A549 (cell line): ENCODE data around the gene ZFYVE27. TPM values are rescaled to one million over a fixed set of nuclear protein-coding genes. Genes with fewer than 3 reads are reported as not detected.

Experiments
- ATAC-seq, 2 experiments: fragments of 200-7000 bp in 1 of 2; fragments of >200 bp in 1 of 2; cut with Nextera tagmentation in 1 of 2; cut with Tn5 transposase in 1 of 2; 3 replicates each; pipeline versions ENCODE4 v1.8.0 to v1.9.1; 2018 to 2020; ENCODE audit warnings: mild to moderate bottlenecking in 1 of 2, moderate library complexity in 1 of 2
- CTCF ChIA-PET: fragments of 300-600 bp; sonication (Branson Sonifier 250); formaldehyde crosslinking; extraction: SDS; loops from one replicate; lab custom pipeline; 2021; ENCODE audit warnings: antibody characterized with exemption, inconsistent platforms; lab: Yijun Ruan, JAX
- POLR2A ChIA-PET: fragments of 350-600 bp; formaldehyde crosslinking; extraction: SDS; loops from one replicate; lab custom pipeline; 2021; ENCODE audit warnings: antibody characterized with exemption, inconsistent platforms; lab: Yijun Ruan, JAX
- DNase-seq, 2 experiments: peaks; one replicate each; pipeline versions ENCODE4 v3.0.0 to v3.0.0-alpha.2; 2011 to 2016; ENCODE audit warnings: low read depth in 1 of 2, low spot score in 1 of 2
- FAIRE-seq: peaks from 2 replicates; lab custom pipeline; 2011; peaks lifted over from hg19 to GRCh38; lab: Jason Lieb, UNC
- H3K27ac ChIP-seq, 2 experiments: fragments of >200 bp; sonication (Bioruptor Twin); formaldehyde crosslinking; 3 replicates each; pipeline ENCODE4 v1.5.1; 2016 to 2017
- H3K4me1 ChIP-seq: fragments of >200 bp; sonication (Bioruptor Twin); formaldehyde crosslinking; 3 replicates; pipeline ENCODE4 v1.6.1; 2016
- H3K4me2 ChIP-seq: fragments of >200 bp; sonication (Bioruptor Twin); formaldehyde crosslinking; 3 replicates; pipeline ENCODE4 v1.6.1; 2016
- H3K4me3 ChIP-seq: fragments of >200 bp; sonication (Bioruptor Twin); formaldehyde crosslinking; 3 replicates; pipeline ENCODE4 v1.5.1; 2016
- H3K9me3 ChIP-seq: fragments of >200 bp; sonication (Bioruptor Twin); formaldehyde crosslinking; 3 replicates; pipeline ENCODE4 v1.6.1; 2016
- CEBPB ChIP-seq, 2 experiments: fragments of >200 bp in 1 of 2; sonication (Bioruptor Twin) in 1 of 2; formaldehyde crosslinking in 1 of 2; IDR thresholded peaks; 2 replicates each; pipeline ENCODE4 v1.6.1; 2012 to 2016
- ELK1 ChIP-seq: fragments of 150-350 bp; IDR thresholded peaks from 2 replicates; pipeline ENCODE4 v1.6.1; 2014; ENCODE audit warnings: low read depth, mild to moderate bottlenecking, low read length
- ESRRA ChIP-seq: fragments of 150-350 bp; IDR thresholded peaks from 2 replicates; pipeline ENCODE4 v1.6.1; 2014; ENCODE audit warnings: mild to moderate bottlenecking, low read length, borderline replicate concordance
- HEYL ChIP-seq: fragments of 250-450 bp; sonication (Bioruptor Pico); IDR thresholded peaks from 2 replicates; pipeline ENCODE4 v1.8.0; 2021; ENCODE audit warnings: mild to moderate bottlenecking, moderate library complexity
- HOXA7 ChIP-seq: fragments of 250-450 bp; sonication (Bioruptor Pico); IDR thresholded peaks from 2 replicates; pipeline ENCODE4 v1.5.0; 2020; ENCODE audit warnings: mild to moderate bottlenecking, moderate library complexity
- HOXB13 ChIP-seq: fragments of 250-450 bp; sonication (Bioruptor Pico); IDR thresholded peaks from 2 replicates; pipeline ENCODE4 v1.5.0; 2020; ENCODE audit warnings: low read depth, mild to moderate bottlenecking, moderate library complexity
- HOXB5 ChIP-seq: fragments of 250-450 bp; sonication (Bioruptor Pico); IDR thresholded peaks from 2 replicates; pipeline ENCODE4 v1.5.0; 2020; ENCODE audit warnings: mild to moderate bottlenecking, moderate library complexity
- MAX ChIP-seq: IDR thresholded peaks from 2 replicates; pipeline ENCODE4 v1.6.1; 2012
- MAZ ChIP-seq: fragments of 150-350 bp; IDR thresholded peaks from 2 replicates; pipeline ENCODE4 v1.6.1; 2014; ENCODE audit warnings: antibody characterized with exemption, low read depth, low read length, borderline replicate concordance
- NR3C1 ChIP-seq: fragments of >200 bp; sonication (Bioruptor Twin); formaldehyde crosslinking; IDR thresholded peaks from 3 replicates; pipeline ENCODE4 v1.6.1; 2017
- POLR2A ChIP-seq: IDR thresholded peaks from 2 replicates; pipeline ENCODE4 v1.6.1; 2012; ENCODE audit warnings: mild to moderate bottlenecking, low read length
- REST ChIP-seq: fragments of 200-600 bp; sonication (generic); IDR thresholded peaks from 2 replicates; pipeline ENCODE4 v1.6.1; 2016; ENCODE audit warnings: antibody characterized with exemption, mild to moderate bottlenecking, moderate library complexity
- RFX5 ChIP-seq: fragments of 450-650 bp; IDR thresholded peaks from 2 replicates; pipeline ENCODE4 v1.7.1; 2014; ENCODE audit warnings: antibody characterized with exemption, mild to moderate bottlenecking, moderate library complexity
- TFCP2L1 ChIP-seq: fragments of 250-450 bp; sonication (Bioruptor Pico); IDR thresholded peaks from 2 replicates; pipeline ENCODE4 v1.5.0; 2021; ENCODE audit warnings: mild to moderate bottlenecking
- ZC3H11A ChIP-seq: fragments of 450-650 bp; IDR thresholded peaks from 2 replicates; pipeline ENCODE4 v1.6.1; 2014; ENCODE audit warnings: antibody characterized with exemption, mild to moderate bottlenecking
- ZSCAN20 ChIP-seq: fragments of 250-450 bp; sonication (Bioruptor Pico); IDR thresholded peaks from 2 replicates; pipeline ENCODE4 v1.8.0; 2022; ENCODE audit warnings: mild to moderate bottlenecking, moderate library complexity
- WGBS: methylation state at CpG from one replicate; pipeline ENCODE4 v1.1.6; 2017; ENCODE audit errors: missing lambda C conversion rate; 5-methylcytosine and 5-hydroxymethylcytosine counted together
- polyA plus RNA-seq, 4 experiments: library from polyadenylated mRNA; depleted of rRNA in 3 of 4; stranded (reverse); fragments of >200 nt; fragmentation: RNase III in 1 of 4; extraction: RNeasy Plus Mini Kit Qiagen cat#74134 plus additional on column Dnase treatment in 1 of 4; gene quantifications; 2 replicates in 3 of 4; 3 replicates in 1 of 4; pipeline ENCODE4 v1.2.3, GENCODE V29; 2011 to 2017

ZFYVE27 gene
- polyA plus RNA-seq, 2 of the 4 experiments (the other 2 are of a cell fraction): 17.1 to 20.1 TPM

- ChIA-PET CTCF (interaction anchor here (0.9 to 17.4 kb wide), 5 partner anchors 11 to 246 kb away, joined by 3 to 649 read pairs (median 5); no protein-coding TSS in a partner anchor), POLR2A (no interaction called here)
- FAIRE-seq (no peak), ATAC-seq (no peak), DNase-seq (no peak)
- no peak overlapping the region for H3K4me2 ChIP-seq
- 52% methylated on average over 4 of the region's 4 CpGs for WGBS
- H3K27ac ChIP-seq: no peak overlapping the region
- peaks cover 10% of the 10 kb centered on the region; the same call in 2 of the 3 replicates for H3K9me3 ChIP-seq
- TF ChIP-seq HOXA7 (CRISPR knock-in tag): no peak
- TF ChIP-seq MAZ: no peak
- TF ChIP-seq RFX5: no peak
- TF ChIP-seq, all 56 proteins: peak for 0
- H3K4me1 ChIP-seq: no peaks in the 10 kb centered on the region
- H3K4me3 ChIP-seq: no peak overlapping the region
Measured at GRCh38 chr10:97795886-97796285, 59.0 kb downstream of the ZFYVE27 start.

GRCh38 chr10:97796651-97797050, 59.7 kb downstream of the ZFYVE27 start:
- no peaks in the 10 kb centered on the region for H3K4me1 ChIP-seq
- TF ChIP-seq ELK1 (no peak), HOXB5 (CRISPR knock-in tag) (no peak), HOXA7 (CRISPR knock-in tag) (no peak), ESRRA (no peak), POLR2A (no peak), NR3C1 (no peak), ZC3H11A (no peak), HEYL (CRISPR knock-in tag) (no peak), REST (no peak), ZSCAN20 (CRISPR knock-in tag) (no peak), HOXB13 (CRISPR knock-in tag) (no peak), MAX (no peak), CEBPB (IDR thresholded peaks at IDR 0.05) (no peak)
- TF ChIP-seq, all 56 proteins: peak for 0
- Histone ChIP-seq H3K4me3 (no peak overlapping the region), H3K27ac (no peak overlapping the region), H3K4me2 (no peak overlapping the region), H3K9me3 (peaks cover 10% of the 10 kb centered on the region; the same call in 2 of the 3 replicates)
- no peak for FAIRE-seq
- no peak for DNase-seq
- POLR2A ChIA-PET: no interaction called here
- no peak for ATAC-seq
- 21% methylated on average over 3 of the region's 3 CpGs for WGBS
- CTCF ChIA-PET: interaction anchor here (0.8 to 17.4 kb wide), 3 partner anchors 13 to 71 kb away, joined by 3 to 649 read pairs (median 6); no protein-coding TSS in a partner anchor

- Histone ChIP-seq H3K4me2 (no peak overlapping the region), H3K4me3 (no peak overlapping the region), H3K9me3 (peaks cover 10% of the 10 kb centered on the region; the same call in 2 of the 3 replicates), H3K4me1 (no peaks in the 10 kb centered on the region), H3K27ac (no peak overlapping the region)
- no peak for TF ChIP-seq TFCP2L1 (CRISPR knock-in tag)
- DNase-seq: no peak
- ChIA-PET CTCF (interaction anchor here (0.9 to 17.4 kb wide), 4 partner anchors 7 to 69 kb away, joined by 3 to 649 read pairs (median 30); no protein-coding TSS in a partner anchor), POLR2A (no interaction called here)
- FAIRE-seq: no peak
- WGBS: 31% methylated on average over 1 of the region's 1 CpG
- ATAC-seq: no peak
Measured at GRCh38 chr10:97798958-97799610, 62.2 kb downstream of the ZFYVE27 start.
